Pericardium fibroblast (primary cell): ENCODE data around the gene OR2D2. TPM values are rescaled to one million over a fixed set of nuclear protein-coding genes. Genes with fewer than 3 reads are reported as not detected.

Experiments
- total RNA-seq: library from RNA; depleted of rRNA; stranded (reverse); fragments of >200 nt; gene quantifications from 2 replicates; pipeline ENCODE4 v1.2.3, GENCODE V29; 2015

Gene OR2D2, protein sequence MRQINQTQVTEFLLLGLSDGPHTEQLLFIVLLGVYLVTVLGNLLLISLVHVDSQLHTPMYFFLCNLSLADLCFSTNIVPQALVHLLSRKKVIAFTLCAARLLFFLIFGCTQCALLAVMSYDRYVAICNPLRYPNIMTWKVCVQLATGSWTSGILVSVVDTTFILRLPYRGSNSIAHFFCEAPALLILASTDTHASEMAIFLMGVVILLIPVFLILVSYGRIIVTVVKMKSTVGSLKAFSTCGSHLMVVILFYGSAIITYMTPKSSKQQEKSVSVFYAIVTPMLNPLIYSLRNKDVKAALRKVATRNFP
- total RNA-seq = 3.1 TPM in 1 of 2 replicates, not detected in the other

GRCh38 chr11:6892400-6892799 lies at the start of gene OR2D2:
Gene OR2D2 (minus strand): TSS chr11:6892500. CDS start chr11:6892500, 0 bp downstream.

DNA sequence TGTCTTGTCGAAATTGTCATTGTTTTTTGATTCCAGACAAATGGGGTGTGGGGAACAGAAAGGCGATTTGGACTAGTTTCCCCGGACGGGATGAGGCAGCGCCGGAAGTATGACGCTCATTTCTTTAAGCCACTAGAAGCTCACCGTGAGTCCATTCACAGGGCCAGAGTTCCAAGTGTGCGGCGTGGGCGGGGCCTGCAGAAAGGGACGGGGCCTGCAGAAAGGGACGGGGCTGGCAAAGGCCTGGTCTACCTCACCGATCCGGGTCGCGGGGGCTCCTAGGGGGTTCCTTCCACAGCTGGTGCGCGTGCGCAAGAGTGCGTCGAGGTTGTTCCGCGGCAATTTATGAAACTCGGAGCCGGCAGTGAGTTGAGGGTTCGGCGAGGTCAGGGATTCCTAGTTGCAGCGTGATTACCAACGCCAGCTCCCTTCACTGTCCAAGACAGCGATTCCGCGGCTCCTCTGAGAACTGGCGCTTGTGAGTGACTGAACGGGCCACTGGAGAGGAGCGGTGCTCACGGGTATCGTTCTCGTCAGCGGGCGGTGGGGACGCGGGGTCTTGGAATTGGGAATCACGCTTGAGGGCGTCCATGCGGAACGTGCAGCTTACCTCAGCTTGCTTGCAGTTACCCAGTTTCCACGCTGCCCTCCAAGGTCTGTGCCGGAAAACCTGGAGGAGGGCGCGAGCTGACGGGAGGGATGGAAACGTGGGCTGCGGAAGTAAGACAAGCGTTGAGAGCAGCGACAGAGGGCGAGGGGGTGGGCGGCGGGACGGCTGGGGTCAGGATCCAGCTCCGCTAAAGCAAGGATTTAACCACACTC lies 34.1 kb upstream of the OR2D2 start, which contains the start of gene ZNF215:
ZNF215 (plus strand) TSS at position 219 of the 822 bp plus-strand sequence. CDS start 5,847 bp downstream, outside the sequence.

DNA sequence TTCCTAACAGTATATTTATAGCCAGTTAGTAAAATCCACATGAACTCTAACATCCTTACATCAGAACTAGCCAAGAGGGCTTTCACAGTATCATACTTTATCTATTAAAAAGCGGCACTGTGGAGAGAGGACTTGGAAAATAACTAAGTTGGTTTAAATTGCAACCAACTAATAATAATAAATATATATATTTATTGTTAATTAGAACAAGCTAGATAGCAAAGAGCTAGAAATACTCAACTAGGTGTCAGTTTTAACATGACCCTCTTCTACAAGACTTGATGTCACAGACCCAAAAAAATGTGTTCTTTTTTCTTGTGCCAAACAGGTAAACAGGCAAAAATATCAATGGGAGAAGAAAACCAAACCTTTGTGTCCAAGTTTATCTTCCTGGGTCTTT lies 28.4 kb upstream of the OR2D2 start, which contains the start of gene OR2D3:
OR2D3 (plus strand) TSS at position 301 of the 400 bp plus-strand sequence; CDS start at position 301, 0 bp downstream.

GRCh38 chr11:6876325-6876724 lies 16.0 kb downstream of the OR2D2 start, which contains the start of gene OR10A4:
Gene OR10A4 (plus strand): TSS chr11:6876625. CDS start chr11:6876648, 23 bp downstream.

GRCh38 chr11:6862961-6863360 lies 29.3 kb downstream of the OR2D2 start, which contains the start of gene OR10A2:
Gene OR10A2 (plus strand): TSS chr11:6863057. CDS start chr11:6869755, 6,698 bp downstream.

GRCh38 chr11:6845383-6845782 lies 46.9 kb downstream of the OR2D2 start, which contains the start of gene OR10A5:
Gene OR10A5 (plus strand): TSS chr11:6845683. CDS start chr11:6845683, 0 bp downstream.

Other genes starting within 250 kb of the OR2D2 start
- gene DCHS1, start 236.7 kb downstream of the OR2D2 start, total RNA-seq = 2.3 TPM in 2 replicates
- 25.2 and 44.6 TPM in 2 replicates for gene MRPL17, start 209.2 kb downstream of the OR2D2 start, total RNA-seq
- not detected in 2 replicates for gene OR2AG2, start 120.5 kb downstream of the OR2D2 start, total RNA-seq
- gene OR2AG1, start 109.5 kb downstream of the OR2D2 start, total RNA-seq = not detected in 2 replicates
- gene OR6A2, start 92.8 kb downstream of the OR2D2 start, total RNA-seq = not detected in 2 replicates
- gene OR10A5, start 46.8 kb downstream of the OR2D2 start, total RNA-seq = not detected in 2 replicates
- gene OR10A2, start 29.4 kb downstream of the OR2D2 start, total RNA-seq = not detected in 2 replicates
- gene OR10A4, start 15.9 kb downstream of the OR2D2 start, total RNA-seq = not detected in 2 replicates
- not detected in 2 replicates for gene OR2D3, start 28.5 kb upstream of the OR2D2 start, total RNA-seq
- 1.5 and 2.5 TPM in 2 replicates for gene ZNF215, start 33.9 kb upstream of the OR2D2 start, total RNA-seq
- 0.70 and 2.0 TPM in 2 replicates for gene ZNF214, start 127.8 kb upstream of the OR2D2 start, total RNA-seq
- not detected in 2 replicates for gene NLRP14, start 128.0 kb upstream of the OR2D2 start, total RNA-seq
- gene RBMXL2, start 196.5 kb upstream of the OR2D2 start, total RNA-seq = not detected in 2 replicates